Naive thymus-derived CD8-positive, alpha-beta T cell (primary cell): ENCODE measurements around the gene ART5. TPM values are rescaled to one million over a fixed set of nuclear protein-coding genes. Genes with fewer than 3 reads are reported as not detected.
"Not testable (repeated sequence)": the region's sequence is repeated elsewhere in the genome, so short reads cannot be mapped to it uniquely, and the experiment has no call there.

ENCODE experiments used
- ATAC-seq, 2 donors: fragments of 150-1000 bp; cut with Tn5 transposase in 1 of 2; sonication (Bioruptor Pico), chemical (Tn5 transposase) in 1 of 2; 1 replicate in 1 of 2; 2 replicates in 1 of 2; pipeline ENCODE4 v1.10.0; 2021; ENCODE audit warnings: mild to moderate bottlenecking in 2 of 2, moderate library complexity in 2 of 2
- POLR2A ChIA-PET: fragments of 350-600 bp; sonication (Branson Sonifier 250); formaldehyde crosslinking; loops from one replicate; lab custom pipeline; 2021; ENCODE audit warnings: antibody characterized with exemption; lab: Charles Lee
- DNase-seq, 10 donors: peaks; one replicate each; pipeline versions ENCODE4 v3.0.0 to v3.0.0-alpha.2; 2020 to 2022
- H3K27ac Mint-ChIP-seq, 10 donors: one replicate each; pipeline ENCODE4 v1.8.0; 2020 to 2022; ENCODE audit warnings: mild to moderate bottlenecking in 10 of 10, mixed read lengths in 10 of 10, moderate library complexity in 4 of 10, inconsistent platforms in 1 of 10
- H3K27me3 Mint-ChIP-seq, 5 donors: one replicate each; pipeline ENCODE4 v1.8.0; 2021 to 2022; ENCODE audit warnings: mixed read lengths in 5 of 5
- H3K36me3 Mint-ChIP-seq, 3 donors: one replicate each; pipeline ENCODE4 v1.8.0; 2020 to 2022; ENCODE audit warnings: mixed read lengths in 3 of 3, mild to moderate bottlenecking in 2 of 3, inconsistent platforms in 1 of 3
- H3K4me1 Mint-ChIP-seq, 4 donors: one replicate each; pipeline ENCODE4 v1.8.0; 2021 to 2022; ENCODE audit warnings: mixed read lengths in 4 of 4
- H3K4me3 Mint-ChIP-seq, 10 donors: one replicate each; pipeline ENCODE4 v1.8.0; 2020 to 2022; ENCODE audit warnings: mild to moderate bottlenecking in 10 of 10, mixed read lengths in 10 of 10, moderate library complexity in 6 of 10, inconsistent platforms in 1 of 10
- H3K9me3 Mint-ChIP-seq, 9 donors: one replicate each; pipeline ENCODE4 v1.8.0; 2020 to 2022; ENCODE audit warnings: mixed read lengths in 9 of 9, mild to moderate bottlenecking in 3 of 9, inconsistent platforms in 1 of 9, moderate library complexity in 1 of 9
- polyA plus RNA-seq, 3 donors: library from polyadenylated mRNA; unstranded; fragments of 300-500 nt; fragmentation: Illumina TruSeq; gene quantifications; one replicate each; pipeline ENCODE4 v1.2.3, GENCODE V29; 2021
- total RNA-seq, 8 experiments: library from RNA in 2 of 8; stranded (reverse) in 2 of 8; gene quantifications; one replicate each; pipeline ENCODE4 v1.2.3 and lab custom pipeline; 2021 to 2026

The ART5 gene
- total and polyA plus RNA-seq, 5 experiments from 2014 or later: not detected

DNA sequence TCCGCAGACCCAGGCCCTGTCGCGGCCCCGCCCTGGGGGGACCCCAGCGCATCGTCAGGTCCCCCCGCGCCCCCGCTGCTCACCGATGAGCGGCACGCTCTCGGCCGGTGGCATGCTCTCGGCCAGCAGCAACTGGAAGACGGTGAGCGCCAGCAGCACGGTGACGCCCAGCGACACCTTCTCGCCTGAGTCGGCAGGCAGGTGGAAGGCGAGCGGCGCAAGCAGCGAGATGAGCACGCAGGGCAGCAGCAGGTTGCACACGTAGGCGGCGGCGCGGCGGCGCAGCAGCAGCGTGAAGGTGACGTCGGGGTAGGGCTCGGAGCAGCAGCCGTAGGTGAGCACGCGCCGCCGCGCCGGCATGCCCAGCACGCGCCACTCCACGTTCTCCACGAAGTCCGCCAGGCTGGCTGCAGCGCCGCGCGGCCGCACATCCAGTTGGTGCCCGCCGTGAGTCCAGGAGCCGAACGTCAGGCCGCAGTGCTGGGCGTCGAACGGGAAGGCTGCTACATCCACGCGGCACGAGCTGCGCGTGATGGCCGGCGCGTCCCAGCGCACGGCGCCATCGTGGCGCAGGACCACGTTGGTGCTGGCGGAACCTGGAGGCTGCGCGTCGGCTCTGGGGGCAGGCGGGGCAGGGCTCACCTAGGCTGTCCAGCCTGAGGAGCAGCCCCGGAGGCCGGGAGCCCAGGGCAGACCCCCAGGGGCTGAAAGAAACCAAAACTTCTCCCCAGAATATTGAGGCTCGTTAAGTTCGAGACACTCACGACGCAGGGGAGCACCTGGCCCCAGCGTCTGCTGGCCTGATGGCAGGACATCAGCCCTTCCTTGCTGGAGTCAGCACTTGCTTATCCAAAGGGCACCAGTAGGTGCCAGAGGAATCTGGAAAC lies 25.6 kb upstream of the ART5 start:
- H3K27me3 Mint-ChIP-seq: no peaks in the 10 kb centered on the region
- POLR2A ChIA-PET: no interaction called here
- no peak for DNase-seq
- peaks cover 0 to 60% (median 26%) of the 10 kb centered on the region in 3 donors for H3K36me3 Mint-ChIP-seq
- no peaks in the 10 kb centered on the region for H3K9me3 Mint-ChIP-seq
- ATAC-seq: no peak
- H3K27ac Mint-ChIP-seq: no peak overlapping the region
- H3K4me1 Mint-ChIP-seq: peaks cover 0 to 8% (median 0%) of the 10 kb centered on the region in 4 donors
- no peak overlapping the region for H3K4me3 Mint-ChIP-seq

DNA sequence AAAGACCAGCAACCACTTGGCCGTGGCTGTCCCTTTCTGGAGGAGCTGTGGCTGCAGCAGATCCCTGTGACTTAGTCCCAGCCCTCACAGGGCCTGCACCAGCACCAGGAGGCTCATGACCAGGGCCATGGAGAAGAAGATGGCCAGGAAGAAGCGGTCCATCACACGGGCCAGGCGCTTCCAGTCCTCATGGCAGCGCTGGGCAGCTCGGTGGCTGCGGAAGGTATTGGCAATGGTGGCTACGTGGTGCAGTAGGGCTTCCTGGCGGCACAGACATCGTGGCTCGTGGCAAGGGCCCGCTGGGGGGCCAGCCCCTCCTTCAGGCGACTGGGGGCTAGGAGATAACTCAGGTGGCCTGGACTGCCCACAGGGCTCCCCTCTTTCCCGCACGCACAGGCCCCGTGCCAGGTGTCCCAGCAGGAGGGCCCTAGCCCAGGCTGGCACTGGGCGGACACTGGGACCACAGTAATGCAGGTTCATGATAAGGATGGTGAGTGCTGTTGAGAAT lies 24.3 kb upstream of the ART5 start:
- Mint-ChIP-seq H3K4me1 (peaks cover 0 to 5% (median 0%) of the 10 kb centered on the region in 4 donors), H3K27me3 (no peaks in the 10 kb centered on the region), H3K4me3 (no peak overlapping the region), H3K27ac (peak overlapping the region in 2 of 10 donors; percentile 34 to 53), H3K9me3 (no peaks in the 10 kb centered on the region), H3K36me3 (peaks cover 0 to 50% (median 26%) of the 10 kb centered on the region in 3 donors)
- POLR2A ChIA-PET: no interaction called here
- peak in 1 of 10 donors; percentile 41 for DNase-seq
- no peak for ATAC-seq

DNA sequence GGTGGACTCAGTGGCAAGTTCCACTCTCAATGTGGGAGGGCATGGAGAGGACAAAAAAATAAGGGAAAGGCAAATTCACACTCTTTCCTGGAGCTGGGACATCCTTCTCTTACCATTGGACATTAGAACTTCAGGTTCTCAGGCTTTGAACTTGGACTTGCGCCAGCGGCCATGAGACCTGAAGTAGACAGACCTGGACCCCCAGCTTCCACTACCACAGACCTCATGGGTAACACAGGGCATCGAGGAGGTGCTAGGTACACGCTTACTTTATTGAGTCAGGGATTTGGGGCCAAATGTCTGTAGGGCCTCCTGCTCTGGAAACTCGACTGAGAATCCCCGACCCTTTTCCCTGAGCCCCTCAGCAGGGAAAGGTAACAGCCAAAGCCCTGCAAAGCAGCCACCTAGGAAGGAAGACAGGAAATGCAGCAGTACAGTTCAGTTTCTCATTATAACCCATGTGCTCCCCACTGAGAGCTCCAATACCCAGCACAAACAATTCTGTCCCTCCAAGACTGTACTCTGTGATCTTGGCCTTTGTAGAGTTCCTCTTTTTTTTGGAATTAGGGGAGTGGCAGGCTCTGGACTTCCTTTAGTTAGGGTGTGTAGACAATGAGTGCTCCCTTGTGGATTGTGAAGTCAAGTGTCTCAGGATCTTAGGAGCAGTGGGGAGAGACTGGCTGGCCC lies 23.7 kb upstream of the ART5 start:
- H3K9me3 Mint-ChIP-seq: no peaks in the 10 kb centered on the region
- ATAC-seq: no peak
- POLR2A ChIA-PET: no interaction called here
- peak in 1 of 10 donors; percentile 43 for DNase-seq
- peak overlapping the region in 2 of 10 donors; percentile 29 to 34 for H3K27ac Mint-ChIP-seq
- peaks cover 0 to 5% (median 0%) of the 10 kb centered on the region in 4 donors for H3K4me1 Mint-ChIP-seq
- no peaks in the 10 kb centered on the region for H3K27me3 Mint-ChIP-seq
- H3K4me3 Mint-ChIP-seq: no peak overlapping the region
- H3K36me3 Mint-ChIP-seq: peaks cover 0 to 45% (median 26%) of the 10 kb centered on the region in 3 donors

DNA sequence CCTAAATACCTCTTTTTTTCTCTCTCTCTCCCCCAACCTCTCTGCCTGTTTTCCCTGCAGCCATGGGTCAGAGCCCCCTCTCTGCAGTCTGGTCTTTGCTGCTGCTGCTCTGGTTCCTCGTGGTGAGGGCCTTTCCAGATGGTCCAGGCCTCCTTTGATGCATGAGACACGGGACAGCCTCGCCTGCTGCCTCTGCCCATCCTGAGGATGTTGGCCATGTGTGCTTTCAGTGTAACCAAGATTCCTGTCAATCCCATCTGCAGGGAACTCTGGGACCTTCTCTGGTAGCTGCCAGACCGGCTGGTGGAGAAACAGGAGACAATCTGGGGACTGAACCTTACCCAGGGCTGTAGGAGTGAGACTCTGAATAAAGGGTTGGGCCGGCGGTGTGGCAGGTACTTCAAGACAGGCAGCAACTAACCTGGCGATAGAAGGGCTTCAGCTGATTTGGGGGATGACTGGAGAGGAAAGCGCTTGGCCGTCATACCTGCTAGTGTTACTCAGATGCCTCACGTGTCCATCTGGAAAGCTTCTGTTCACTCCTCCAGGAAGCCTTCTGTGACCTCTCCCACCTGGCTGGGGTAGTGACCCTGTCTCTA lies 22.3 kb upstream of the ART5 start:
- Mint-ChIP-seq H3K36me3 (peaks cover 0 to 34% (median 19%) of the 10 kb centered on the region in 3 donors), H3K9me3 (no peaks in the 10 kb centered on the region), H3K27me3 (peaks cover 0 to 2% (median 0%) of the 10 kb centered on the region in 5 donors), H3K27ac (peak overlapping the region in 3 of 10 donors; percentile 31 to 84 (median 44)), H3K4me3 (no peak overlapping the region), H3K4me1 (peaks cover 0 to 5% (median 0%) of the 10 kb centered on the region in 4 donors)
- peak in 1 of 10 donors; percentile 8 for DNase-seq
- POLR2A ChIA-PET: no interaction called here
- no peak for ATAC-seq

DNA sequence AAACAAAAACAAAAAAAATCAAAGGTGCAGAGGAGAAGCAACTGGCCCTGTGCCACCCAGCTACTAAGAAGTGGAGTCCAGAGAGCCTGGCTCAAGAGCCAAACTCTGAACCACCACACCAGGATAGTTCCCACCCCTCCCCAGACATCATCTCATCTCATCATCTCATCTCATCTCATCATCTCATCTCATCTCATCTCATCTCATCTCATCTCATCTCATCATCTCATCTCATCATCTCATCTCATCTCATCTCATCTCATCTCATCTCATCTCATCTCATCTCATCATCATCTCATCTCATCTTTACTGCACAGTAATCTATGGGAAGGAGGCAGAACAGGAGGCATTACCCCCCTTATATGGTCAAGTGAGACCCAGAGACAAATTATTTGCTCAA lies 21.1 kb upstream of the ART5 start:
- H3K27ac Mint-ChIP-seq: no peak overlapping the region
- ATAC-seq (no peak), DNase-seq (no peak)
- no peaks in the 10 kb centered on the region for H3K9me3 Mint-ChIP-seq
- H3K27me3 Mint-ChIP-seq: peaks cover 4 to 12% (median 5%) of the 10 kb centered on the region in 5 donors
- POLR2A ChIA-PET: no interaction called here
- H3K36me3 Mint-ChIP-seq: peaks cover 0 to 22% (median 8%) of the 10 kb centered on the region in 3 donors
- peaks cover 0 to 5% (median 0%) of the 10 kb centered on the region in 4 donors for H3K4me1 Mint-ChIP-seq
- H3K4me3 Mint-ChIP-seq: no peak overlapping the region

DNA sequence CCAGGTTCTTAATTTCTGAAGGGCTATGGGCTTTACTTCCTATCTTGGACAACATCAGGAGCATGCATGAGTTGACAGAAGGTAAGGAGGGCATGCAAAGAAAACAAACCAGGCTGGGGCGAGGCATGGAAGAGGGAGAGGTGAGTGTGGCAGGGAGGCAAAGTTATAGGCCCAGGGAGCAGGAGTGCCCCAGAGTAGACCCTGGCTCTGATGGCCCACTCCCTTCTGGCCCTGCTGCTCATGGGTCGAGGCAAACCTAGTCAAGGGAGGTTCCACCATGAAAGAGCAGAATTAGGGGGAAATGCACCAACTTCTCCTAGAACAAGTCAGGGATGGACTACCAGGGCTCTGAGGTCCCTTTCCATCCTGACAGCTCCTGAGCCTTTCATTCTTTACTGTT lies 19.2 kb upstream of the ART5 start:
- H3K27me3 Mint-ChIP-seq: peaks cover 5 to 12% (median 6%) of the 10 kb centered on the region in 5 donors

DNA sequence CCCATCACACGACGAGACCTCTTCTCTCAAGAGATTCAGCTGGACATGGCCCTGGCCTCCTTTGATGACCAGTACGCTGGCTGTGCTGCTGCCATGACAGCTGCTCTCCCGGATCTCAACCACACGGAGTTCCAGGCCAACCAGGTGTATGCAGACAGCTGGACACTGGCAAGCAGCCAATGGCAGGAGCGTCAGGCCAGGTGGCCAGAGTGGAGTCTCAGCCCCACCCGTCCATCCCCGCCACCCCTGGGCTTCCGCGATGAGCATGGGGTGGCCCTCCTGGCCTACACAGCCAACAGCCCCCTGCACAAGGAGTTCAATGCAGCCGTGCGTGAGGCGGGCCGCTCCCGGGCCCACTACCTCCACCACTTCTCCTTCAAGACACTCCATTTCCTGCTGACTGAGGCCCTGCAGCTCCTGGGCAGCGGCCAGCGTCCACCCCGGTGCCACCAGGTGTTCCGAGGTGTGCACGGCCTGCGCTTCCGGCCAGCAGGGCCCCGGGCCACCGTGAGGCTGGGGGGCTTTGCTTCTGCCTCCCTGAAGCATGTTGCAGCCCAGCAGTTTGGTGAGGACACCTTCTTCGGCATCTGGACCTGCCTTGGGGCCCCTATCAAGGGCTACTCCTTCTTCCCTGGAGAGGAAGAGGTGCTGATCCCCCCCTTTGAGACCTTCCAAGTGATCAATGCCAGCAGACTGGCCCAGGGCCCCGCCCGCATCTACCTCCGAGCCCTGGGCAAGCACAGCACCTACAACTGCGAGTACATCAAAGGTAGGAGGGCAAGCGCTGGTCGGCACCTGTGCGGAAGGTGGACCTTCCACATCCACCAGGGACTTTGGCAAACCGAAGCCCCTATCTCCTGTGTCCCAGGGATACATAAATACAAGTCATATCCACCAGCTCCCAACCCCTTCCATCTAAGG lies 18.1 kb upstream of the ART5 start:
- Mint-ChIP-seq H3K4me3 (no peak overlapping the region), H3K27me3 (peaks cover 6 to 12% (median 11%) of the 10 kb centered on the region in 5 donors), H3K4me1 (peaks cover 0 to 2% (median 0%) of the 10 kb centered on the region in 4 donors), H3K36me3 (peaks cover 0 to 7% (median 4%) of the 10 kb centered on the region in 3 donors), H3K9me3 (no peaks in the 10 kb centered on the region), H3K27ac (no peak overlapping the region)
- POLR2A ChIA-PET: no interaction called here
- no peak for ATAC-seq
- DNase-seq: peak in 1 of 10 donors; percentile 55

More for the DNA sequence above, 19.2 kb upstream of the ART5 start:
- Mint-ChIP-seq H3K36me3 (peaks cover 0 to 18% (median 4%) of the 10 kb centered on the region in 3 donors), H3K27ac (no peak overlapping the region), H3K4me3 (no peak overlapping the region), H3K4me1 (peaks cover 0 to 5% (median 0%) of the 10 kb centered on the region in 4 donors), H3K9me3 (no peaks in the 10 kb centered on the region)
- POLR2A ChIA-PET: no interaction called here
- ATAC-seq (no peak), DNase-seq (peak in 1 of 10 donors; percentile 6)

DNA sequence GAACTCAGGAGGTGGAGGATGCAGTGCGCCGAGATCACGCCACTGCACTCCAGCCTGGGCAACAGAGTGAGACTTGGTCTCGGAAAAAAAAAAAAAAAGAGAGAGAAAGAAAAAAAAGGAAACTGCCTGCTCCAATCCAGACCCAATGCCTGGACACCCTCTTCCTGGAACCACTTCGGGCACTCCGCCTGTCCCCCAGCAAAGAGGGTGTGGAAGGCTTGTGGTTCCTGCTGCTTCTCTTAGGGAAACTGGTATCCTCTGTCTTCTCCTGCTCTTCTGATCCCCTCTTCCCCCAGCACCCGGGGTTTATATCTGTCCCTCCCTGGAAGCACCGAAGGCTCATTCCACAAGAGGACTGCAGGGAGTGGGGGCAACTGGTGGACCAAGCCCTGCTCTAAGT lies 16.5 kb upstream of the ART5 start:
- POLR2A ChIA-PET: no interaction called here
- no peak overlapping the region for H3K4me3 Mint-ChIP-seq
- H3K36me3 Mint-ChIP-seq: no peaks in the 10 kb centered on the region
- no peaks in the 10 kb centered on the region for H3K4me1 Mint-ChIP-seq
- no peak overlapping the region for H3K27ac Mint-ChIP-seq
- H3K9me3 Mint-ChIP-seq: no peaks in the 10 kb centered on the region
- H3K27me3 Mint-ChIP-seq: peaks cover 6 to 12% (median 12%) of the 10 kb centered on the region in 5 donors
- DNase-seq (peak in 1 of 10 donors; percentile 36), ATAC-seq (no peak)

DNA sequence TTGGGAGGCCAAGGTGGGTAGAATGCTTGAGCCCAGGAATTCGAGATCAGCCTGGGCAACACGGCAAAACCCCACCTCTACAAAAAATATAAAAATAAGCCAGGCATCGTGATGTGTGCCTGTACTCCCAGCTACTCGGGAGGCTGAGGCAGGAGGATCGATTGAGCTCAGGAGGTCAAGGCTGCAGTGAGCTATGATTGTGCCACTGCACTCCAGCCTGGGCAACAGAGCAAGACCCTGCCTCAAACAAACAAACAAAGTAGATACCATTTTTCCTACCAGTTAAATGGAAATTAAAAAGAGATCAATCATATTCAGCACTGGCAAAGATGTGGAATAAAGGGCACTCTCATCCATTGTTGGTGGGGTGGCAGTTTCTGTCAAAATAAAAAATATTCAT lies 15.5 kb upstream of the ART5 start:
- peaks cover 6 to 12% (median 12%) of the 10 kb centered on the region in 5 donors for H3K27me3 Mint-ChIP-seq
- H3K4me3 Mint-ChIP-seq, POLR2A ChIA-PET, H3K4me1 Mint-ChIP-seq, ATAC-seq, H3K36me3 Mint-ChIP-seq, H3K27ac Mint-ChIP-seq, H3K9me3 Mint-ChIP-seq, DNase-seq: not testable (repeated sequence)

DNA sequence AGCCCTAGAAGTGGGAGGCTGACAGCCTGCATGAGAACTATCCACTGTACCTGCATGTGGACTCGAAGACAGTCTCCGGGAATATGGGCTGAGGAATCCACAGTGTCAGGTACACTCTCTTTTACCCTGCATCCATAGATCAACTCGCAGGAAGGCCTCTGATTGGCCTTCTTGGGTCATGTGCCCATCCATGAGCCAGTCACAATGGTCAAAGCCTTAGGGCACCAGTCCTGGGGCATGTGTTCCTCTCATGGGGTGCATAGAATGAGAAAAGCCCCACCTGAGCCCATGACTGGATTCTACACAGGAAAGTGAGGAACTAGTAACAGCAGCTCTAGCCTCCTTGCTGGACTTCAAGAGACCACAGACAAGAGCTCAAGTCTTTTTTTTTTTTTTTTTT lies 13.8 kb upstream of the ART5 start:
- Mint-ChIP-seq H3K27ac (no peak overlapping the region), H3K4me1 (no peaks in the 10 kb centered on the region), H3K36me3 (no peaks in the 10 kb centered on the region), H3K4me3 (no peak overlapping the region), H3K27me3 (peaks cover 11 to 28% (median 18%) of the 10 kb centered on the region in 5 donors), H3K9me3 (no peaks in the 10 kb centered on the region)
- peak in 1 of 10 donors; percentile 4 for DNase-seq
- ATAC-seq: no peak
- POLR2A ChIA-PET: no interaction called here

DNA sequence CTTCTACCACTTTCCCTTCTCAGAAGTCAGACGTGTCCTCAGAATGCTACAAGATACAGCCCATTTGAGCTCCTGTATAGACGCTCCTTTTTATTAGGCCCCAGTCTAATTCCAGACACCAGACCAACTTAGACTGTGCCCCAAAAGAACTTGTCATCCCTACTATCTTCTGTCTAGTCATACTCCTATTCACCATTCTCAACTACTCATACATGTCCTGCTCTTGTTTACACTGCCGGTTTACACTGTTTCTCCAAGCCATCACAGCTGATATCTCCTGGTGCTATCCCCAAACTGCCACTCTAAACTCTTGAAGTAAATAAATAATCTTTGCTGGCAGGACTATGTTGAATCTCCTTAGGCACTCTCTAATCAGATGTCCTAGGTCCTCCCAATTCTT lies 10.7 kb upstream of the ART5 start:
- POLR2A ChIA-PET, H3K4me1 Mint-ChIP-seq, H3K4me3 Mint-ChIP-seq, DNase-seq, H3K9me3 Mint-ChIP-seq, H3K27ac Mint-ChIP-seq, H3K36me3 Mint-ChIP-seq, ATAC-seq: not testable (repeated sequence)
- peaks cover 15 to 46% (median 37%) of the 10 kb centered on the region in 5 donors for H3K27me3 Mint-ChIP-seq

DNA sequence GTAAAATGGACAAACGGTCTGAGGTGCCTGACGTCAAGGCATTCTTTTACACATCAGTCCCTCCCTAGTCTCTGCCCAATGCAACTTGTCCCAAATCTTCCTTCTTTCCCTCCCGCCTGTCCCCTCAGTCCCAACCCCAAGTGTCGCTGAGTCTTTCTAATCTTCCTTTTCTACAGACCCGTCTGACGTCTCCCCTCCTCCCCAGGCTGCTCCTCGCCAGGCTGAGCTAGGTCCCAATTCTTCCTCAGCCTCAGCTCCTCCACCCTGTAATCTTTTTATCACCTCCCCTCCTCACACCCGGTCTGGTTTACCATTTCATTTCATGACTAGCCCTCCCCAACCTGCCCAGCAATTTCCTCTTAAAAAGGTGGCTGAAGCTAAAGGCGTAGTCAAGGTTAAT lies 7.6 kb upstream of the ART5 start:
- H3K9me3 Mint-ChIP-seq, POLR2A ChIA-PET, H3K27ac Mint-ChIP-seq, H3K4me3 Mint-ChIP-seq, H3K36me3 Mint-ChIP-seq, H3K4me1 Mint-ChIP-seq, ATAC-seq: not testable (repeated sequence)
- peak in 1 of 10 donors; percentile 3 for DNase-seq
- peaks cover 34 to 72% (median 49%) of the 10 kb centered on the region in 5 donors for H3K27me3 Mint-ChIP-seq
